Measurements from ENCODE around the gene C20orf144.

Gene C20orf144

DNA sequence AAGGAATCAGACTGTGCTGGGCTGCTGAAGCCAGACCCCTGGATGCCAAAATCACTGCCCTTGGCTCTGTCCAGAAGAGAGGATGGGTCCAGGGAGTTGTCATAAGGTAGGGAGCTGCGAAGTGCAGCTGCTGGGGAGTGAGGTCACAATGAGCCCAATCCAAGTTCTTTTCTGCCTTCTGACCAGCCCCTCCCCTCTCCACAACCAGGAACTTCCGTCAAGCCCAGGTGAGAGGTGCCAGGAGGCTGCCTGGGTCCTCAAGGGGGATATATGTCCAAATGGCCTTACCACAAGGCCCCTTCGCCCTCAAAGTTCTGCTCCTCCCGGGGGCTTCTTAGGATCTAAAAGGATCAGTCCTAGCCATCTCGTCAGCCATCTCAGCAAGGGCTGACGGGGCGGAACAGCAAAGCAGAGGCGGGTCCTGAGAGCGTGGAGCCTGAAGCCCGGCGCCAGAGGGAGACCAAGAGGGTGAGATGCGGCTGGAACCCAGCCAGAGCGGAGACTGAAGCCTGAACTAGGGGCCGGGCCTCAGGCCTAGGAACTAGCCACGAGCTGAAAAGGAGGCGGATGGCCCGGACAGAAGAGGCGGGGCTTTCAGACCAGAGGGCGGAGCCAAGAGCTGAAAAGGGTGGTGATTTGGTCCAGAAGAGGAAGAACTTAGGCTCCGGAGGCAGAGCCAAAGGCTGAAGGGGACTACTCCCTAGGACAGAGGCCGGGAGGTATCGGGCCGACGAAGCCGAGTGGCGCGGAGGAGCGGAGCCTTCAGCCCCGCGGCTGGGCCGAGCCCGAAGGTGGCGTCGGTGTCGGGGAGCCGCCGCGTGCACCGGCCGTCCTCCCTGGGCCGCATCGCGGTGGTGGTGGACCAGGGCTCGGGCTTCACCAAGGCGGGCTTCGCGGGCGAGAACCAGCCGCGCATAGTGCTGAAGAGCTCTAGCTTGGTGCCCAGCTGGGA is 4.4 kb downstream of the C20orf144 start, which contains the start of gene ACTL10:
TSS of gene ACTL10 (plus strand) at position 651 of the 952 bp plus-strand sequence. CDS start 555 bp downstream, outside the sequence.
- DNase-seq, result peak; percentile 68 to 84 (median 75)

- peak in 4 of 5 donors; percentile 24 to 55 (median 42) for DNase-seq
Measured at GRCh38 chr20:33667245-33667675, 5.1 kb downstream of the C20orf144 start.

DNA sequence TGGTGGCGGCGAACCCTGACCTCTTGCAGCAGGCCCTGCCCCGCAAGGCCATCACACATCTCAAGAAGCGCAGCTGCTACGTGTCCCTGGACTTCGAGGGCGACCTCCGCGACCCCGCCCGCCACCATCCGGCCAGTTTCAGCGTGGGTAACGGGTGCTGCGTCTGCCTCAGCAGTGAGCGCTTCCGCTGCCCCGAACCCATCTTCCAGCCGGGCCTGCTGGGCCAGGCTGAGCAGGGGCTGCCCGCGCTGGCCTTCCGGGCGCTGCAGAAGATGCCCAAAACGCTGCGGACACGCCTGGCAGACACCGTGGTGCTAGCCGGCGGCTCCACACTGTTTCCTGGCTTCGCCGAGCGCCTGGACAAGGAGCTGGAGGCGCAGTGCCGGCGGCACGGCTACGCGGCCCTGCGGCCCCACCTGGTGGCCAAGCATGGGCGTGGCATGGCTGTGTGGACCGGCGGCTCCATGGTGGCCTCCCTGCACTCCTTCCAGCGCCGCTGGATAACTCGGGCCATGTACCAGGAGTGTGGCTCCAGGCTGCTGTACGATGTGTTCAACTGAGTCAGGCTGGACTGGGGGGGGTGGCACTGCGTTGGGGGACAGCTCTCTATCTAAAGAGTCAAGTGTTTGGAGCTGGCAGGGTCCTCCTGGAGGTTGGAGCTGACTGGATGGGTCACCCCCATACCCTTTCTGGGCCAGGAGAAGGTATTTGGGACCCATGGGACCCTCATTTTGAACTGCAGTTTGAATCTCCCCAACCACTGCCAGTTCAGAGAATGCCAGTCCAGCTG is 5.7 kb downstream of the C20orf144 start:
- peak; percentile 61 to 81 (median 67) for DNase-seq

- no peak for DNase-seq
Measured at GRCh38 chr20:33668466-33669155, 6.5 kb downstream of the C20orf144 start.

DNA sequence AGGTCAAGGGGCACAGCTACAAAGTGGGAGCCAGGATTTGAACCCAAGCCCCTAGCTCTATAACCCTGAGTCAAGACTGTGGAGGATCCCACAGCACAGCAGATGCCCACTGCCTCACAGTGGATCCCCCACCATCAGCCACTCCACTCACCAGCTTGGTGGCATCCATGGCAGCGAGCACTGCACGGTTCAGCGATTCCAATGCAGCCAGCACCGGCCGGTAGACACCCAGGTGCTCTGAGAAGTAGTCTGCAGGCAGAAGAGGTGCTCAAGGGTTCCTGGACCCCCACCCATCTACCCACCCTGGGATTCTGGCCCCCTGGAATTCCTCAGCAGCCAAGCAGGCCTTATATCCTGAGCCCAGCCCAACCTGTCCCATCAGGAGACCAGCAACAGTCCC is 7.1 kb downstream of the C20orf144 start:
- DNase-seq, result no peak

GRCh38 chr20:33669873-33670640 is 7.9 kb downstream of the C20orf144 start:
- no peak for DNase-seq

- no peak for DNase-seq
Measured at GRCh38 chr20:33670715-33671499, 8.8 kb downstream of the C20orf144 start.

GRCh38 chr20:33671573-33672288 is 9.6 kb downstream of the C20orf144 start:
- DNase-seq, result no peak

- DNase-seq, result no peak
Measured at GRCh38 chr20:33672426-33673113, 10.4 kb downstream of the C20orf144 start.

GRCh38 chr20:33673114-33673409 is 10.9 kb downstream of the C20orf144 start:
- no peak for DNase-seq

GRCh38 chr20:33673410-33674293 is 11.5 kb downstream of the C20orf144 start:
- DNase-seq, result no peak

- DNase-seq, result peak; percentile 43 to 66 (median 48)
Measured at GRCh38 chr20:33674294-33675135, 12.4 kb downstream of the C20orf144 start, which contains the start of gene NECAB3. Gene NECAB3, minus strand, starts transcription at chr20:33674428. Its CDS starts 76 bp downstream, at chr20:33674352.

DNA sequence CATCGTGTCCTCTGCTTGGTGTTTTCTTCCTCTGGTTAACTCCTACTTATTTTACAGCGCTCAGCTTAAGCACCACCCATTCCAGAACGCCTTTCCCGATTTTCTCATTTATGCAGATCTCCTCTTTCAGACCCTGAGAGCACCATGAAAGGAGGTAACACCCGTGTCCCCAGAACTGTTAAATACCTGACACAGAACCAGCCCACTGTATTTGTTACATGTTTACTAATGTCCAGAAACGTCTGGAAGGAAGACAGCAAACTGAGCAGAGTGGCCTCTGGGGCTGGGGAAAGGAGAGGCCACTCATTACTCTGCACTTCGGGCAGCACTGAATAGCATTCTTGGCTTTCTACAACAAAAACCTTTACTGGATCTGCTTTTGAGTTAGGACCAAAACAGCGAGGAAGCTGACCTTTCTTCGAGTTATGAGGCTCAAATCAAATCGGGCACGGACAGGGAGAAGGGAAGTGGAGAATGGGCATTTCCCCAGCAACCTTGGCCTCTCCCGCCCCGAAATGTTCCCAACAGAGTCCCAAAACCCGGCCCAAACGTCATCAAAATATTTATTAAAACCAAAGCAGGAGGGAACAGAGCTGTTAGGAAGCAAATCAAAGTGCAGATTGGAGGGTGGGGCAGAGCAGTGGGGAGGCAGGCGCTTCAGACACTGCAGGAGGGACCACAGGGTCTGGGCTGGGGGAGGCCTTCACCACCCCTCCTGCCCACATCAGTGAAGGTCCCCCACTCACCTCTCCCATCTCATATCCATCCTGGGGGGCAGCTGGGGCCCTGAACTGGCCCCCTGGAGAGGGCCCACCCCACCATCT is 13.2 kb downstream of the C20orf144 start:
- DNase-seq, result no peak

DNA sequence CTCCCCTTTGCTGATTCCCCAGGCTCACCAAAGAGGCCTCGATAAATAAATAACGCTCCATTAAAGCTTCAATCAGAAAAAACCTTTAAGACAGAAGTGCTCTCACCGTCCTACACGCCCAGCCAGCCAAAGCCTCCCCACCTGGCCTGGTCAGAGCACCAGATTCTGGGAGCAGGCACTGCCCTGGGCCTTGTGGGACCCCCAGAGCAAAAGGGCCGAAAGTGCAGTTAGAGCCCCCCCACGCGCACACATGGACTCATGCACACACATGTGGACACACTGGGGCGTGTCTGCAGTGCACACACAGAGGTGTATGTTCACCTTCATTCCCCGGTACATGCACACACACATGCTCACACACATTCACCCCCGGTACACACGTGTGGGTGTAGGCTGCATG is 14.0 kb downstream of the C20orf144 start:
- no peak for DNase-seq

DNA sequence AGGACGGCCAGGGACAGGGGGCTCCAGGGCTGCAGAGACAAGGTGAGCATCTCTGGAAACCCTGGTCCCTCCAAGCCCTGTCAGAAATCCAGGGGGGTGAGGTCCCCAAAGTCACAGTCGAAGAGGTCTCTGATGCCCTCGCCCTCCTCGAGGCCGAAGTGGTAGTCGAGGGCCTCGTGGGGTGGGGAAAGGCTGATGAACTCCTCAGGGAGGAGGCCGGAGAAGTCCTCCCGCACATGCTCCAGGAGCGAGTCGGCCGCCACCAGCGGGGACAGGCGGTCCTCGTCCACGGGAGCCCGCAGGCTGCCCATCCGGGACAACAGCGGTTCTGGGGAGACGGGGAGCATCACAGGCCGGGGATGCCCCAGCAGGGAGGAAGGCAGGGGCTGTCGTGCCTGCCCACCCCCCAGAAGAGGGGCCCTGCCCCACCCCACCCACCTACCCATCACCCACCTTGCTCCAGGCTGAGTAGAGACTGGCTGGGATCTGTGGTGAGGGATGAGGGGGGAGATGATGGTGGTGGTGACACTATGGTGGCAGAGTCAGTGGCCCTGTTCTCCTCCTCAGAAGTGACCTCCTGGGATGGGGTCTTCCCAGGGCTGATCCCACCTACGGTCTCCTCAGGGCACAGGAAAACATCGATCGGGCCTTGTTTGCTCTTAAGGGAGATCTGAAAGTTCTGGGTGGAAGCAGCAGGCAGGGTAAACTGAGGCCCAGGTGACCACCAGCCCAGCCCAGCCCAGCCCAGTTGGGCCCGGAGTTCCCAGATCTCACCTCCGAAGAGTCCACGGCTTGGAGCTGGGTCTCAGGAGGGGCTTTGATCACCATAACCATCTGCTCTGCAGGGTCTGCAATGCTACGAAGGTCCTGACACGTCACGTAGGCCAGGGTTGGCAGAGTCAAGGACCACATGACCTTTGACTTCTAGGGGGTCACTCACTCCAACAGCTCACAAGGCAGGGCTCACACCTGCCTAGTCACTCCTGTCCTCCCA is 14.8 kb downstream of the C20orf144 start:
- DNase-seq, result no peak

Data from T-helper 1 cell (primary cell).